GM12878 (cell line): ENCODE measurements around the gene FAM234B. TPM values are rescaled to one million over a fixed set of nuclear protein-coding genes. Genes with fewer than 3 reads are reported as not detected.

ENCODE experiments used
- ATAC-seq: fragments of 200-7000 bp; cut with Tn5 transposase; 3 replicates; pipeline ENCODE4 v1.9.1; 2020; ENCODE audit warnings: mild to moderate bottlenecking, moderate library complexity
- BruUV-seq: library from RNA; stranded (reverse); fragments of 400-500 nt; replicated peaks from 2 replicates; lab custom pipeline; 2021; lab: Mats Ljungman, UMichigan
- CTCF ChIA-PET: fragments of 300-600 bp; sonication (Branson Sonifier 250); formaldehyde crosslinking; extraction: SDS; loops from one replicate; lab custom pipeline; 2021; ENCODE audit warnings: inconsistent platforms; lab: Yijun Ruan, JAX
- POLR2A ChIA-PET: fragments of 350-600 bp; formaldehyde crosslinking; extraction: SDS; loops from one replicate; lab custom pipeline; 2021; ENCODE audit warnings: inconsistent platforms; lab: Charles Lee
- RAD21 ChIA-PET: fragments of 300-600 bp; sonication (Branson Sonifier 250); formaldehyde crosslinking; loops from one replicate; lab custom pipeline; 2023; ENCODE audit warnings: antibody characterized with exemption; ENCODE audit not compliant: unreplicated experiment; lab: Charles Lee
- SMC1A ChIA-PET: fragments of 300-600 bp; sonication (Branson Sonifier 250); formaldehyde crosslinking; loops from one replicate; lab custom pipeline; 2023; ENCODE audit not compliant: unreplicated experiment, uncharacterized antibody; lab: Charles Lee
- DNase-seq: peaks from one replicate; pipeline ENCODE4 v3.0.0-alpha.2; 2011; ENCODE audit warnings: low read depth, low spot score
- FAIRE-seq: peaks from 3 replicates; lab custom pipeline; 2011; peaks lifted over from hg19 to GRCh38; lab: Jason Lieb, UNC
- H2AFZ ChIP-seq: 2 replicates; pipeline ENCODE4 v1.6.0; 2011; ENCODE audit warnings: low read depth, low read length, control low read depth; ENCODE audit not compliant: control insufficient read depth
- H3K27ac ChIP-seq: 2 replicates; pipeline ENCODE4 v1.5.1; 2011; ENCODE audit warnings: control low read depth; ENCODE audit not compliant: control insufficient read depth, insufficient read depth
- H3K27me3 ChIP-seq, 2 experiments: replicated peaks in 1 of 2; 2 replicates each; pipeline versions ENCODE4 v1.6.0 to v1.6.1; 2011; ENCODE audit warnings: low read length in 1 of 2; ENCODE audit not compliant: control insufficient read depth in 2 of 2, insufficient read depth in 2 of 2
- H3K36me3 ChIP-seq, 2 experiments: 2 replicates each; pipeline ENCODE4 v1.5.1; 2011; ENCODE audit warnings: low read length in 1 of 2; ENCODE audit not compliant: control insufficient read depth in 2 of 2, insufficient read depth in 2 of 2
- H3K4me1 ChIP-seq: 2 replicates; pipeline ENCODE4 v1.6.1; 2011; ENCODE audit warnings: mild to moderate bottlenecking, low read length, moderate library complexity, mixed read lengths; ENCODE audit not compliant: control insufficient read depth, insufficient read depth
- H3K4me2 ChIP-seq: 2 replicates; pipeline ENCODE4 v1.6.0; 2011; ENCODE audit warnings: control low read depth; ENCODE audit not compliant: control insufficient read depth, insufficient read depth
- H3K4me3 ChIP-seq: fragments of 200-600 bp; sonication (generic); 2 replicates; pipeline ENCODE4 v1.5.1; 2016
- H3K79me2 ChIP-seq: 2 replicates; pipeline ENCODE4 v1.6.0; 2011; ENCODE audit warnings: low read length; ENCODE audit not compliant: control insufficient read depth, insufficient read depth
- H3K9ac ChIP-seq: 2 replicates; pipeline ENCODE4 v1.8.0; 2011; ENCODE audit warnings: low read length, control low read depth, mixed read lengths; ENCODE audit not compliant: control insufficient read depth, insufficient read depth
- H3K9me3 ChIP-seq: replicated peaks from 3 replicates; pipeline ENCODE4 v1.5.1; 2011; ENCODE audit warnings: mild to moderate bottlenecking, low read length; ENCODE audit not compliant: control insufficient read depth, insufficient read depth
- H4K20me1 ChIP-seq: 2 replicates; pipeline ENCODE4 v1.6.0; 2011; ENCODE audit not compliant: control insufficient read depth, insufficient read depth
- ATF7 ChIP-seq: fragments of 450-650 bp; IDR thresholded peaks from 2 replicates; pipeline ENCODE4 v1.6.1; 2016; ENCODE audit warnings: low read depth, mild to moderate bottlenecking
- BCL11A ChIP-seq: IDR thresholded peaks from 2 replicates; pipeline ENCODE4 v1.6.1; 2011; ENCODE audit warnings: low read depth, low read length
- CHD4 ChIP-seq: fragments of 200-600 bp; sonication (generic); IDR thresholded peaks from 2 replicates; pipeline ENCODE4 v1.6.1; 2016; ENCODE audit warnings: mild to moderate bottlenecking
- DPF2 ChIP-seq: fragments of 450-650 bp; IDR thresholded peaks from 2 replicates; pipeline ENCODE4 v1.6.1; 2017; ENCODE audit warnings: mild to moderate bottlenecking
- SIN3A ChIP-seq: IDR thresholded peaks from 2 replicates; pipeline ENCODE4 v1.6.1; 2012; ENCODE audit warnings: low read depth, low read length, improper control_type of control experiment
- SMC3 ChIP-seq: IDR thresholded peaks from 2 replicates; pipeline ENCODE4 v1.6.1; 2011; ENCODE audit warnings: low read length, improper control_type of control experiment, borderline replicate concordance
- TCF3 ChIP-seq: IDR thresholded peaks from 2 replicates; pipeline ENCODE4 v1.6.1; 2012; ENCODE audit warnings: low read depth, mild to moderate bottlenecking, low read length, borderline replicate concordance; ENCODE audit not compliant: insufficient read depth
- WGBS: methylation state at CpG from one replicate; pipeline ENCODE4 v1.1.6; 2016; ENCODE audit warnings: low lambda C conversion rate; ENCODE audit not compliant: insufficient replicate concordance, insufficient coverage; ENCODE audit errors: missing lambda C conversion rate; 5-methylcytosine and 5-hydroxymethylcytosine counted together
- in situ Hi-C: fragments of 300-500 bp; cut with MboI; formaldehyde crosslinking; loops from 9 replicates; pipeline ENCODE4 v1.14.3; 2018; ENCODE audit warnings: mixed read lengths
- intact Hi-C: fragments of 100-400 bp; cut with micrococcal nuclease; formaldehyde crosslinking; loops from one replicate; pipeline ENCODE4 v1.14.2; 2022; ENCODE audit not compliant: unreplicated experiment
- polyA plus RNA-seq, 11 experiments: library from polyadenylated mRNA; depleted of rRNA in 4 of 11; unstranded in 6 of 11; stranded (reverse) in 5 of 11; fragments of >200 nt; fragmentation: Nextera tagmentation in 4 of 11; fragmentation: Illumina TruSeq in 1 of 11; extraction: Ambion mirVana in 4 of 11; extraction: Trizol in 1 of 11; gene quantifications; 1 replicate in 1 of 11; 2 replicates in 10 of 11; pipeline versions ENCODE4 v1.2.1 to v1.2.3, GENCODE V29; 2011 to 2016; ENCODE audit warnings: inconsistent platforms in 2 of 11, missing spikeins in 2 of 11, low read depth in 1 of 11
- total RNA-seq, 4 experiments: library from RNA; depleted of rRNA in 3 of 4; stranded (reverse); fragments of >200 nt in 3 of 4; fragmentation: Illumina TruSeq in 1 of 4; extraction: Trizol in 1 of 4; gene quantifications; 2 replicates each; pipeline versions ENCODE4 v1.2.1 to v1.2.3, GENCODE V29; 2013 to 2021
- TF ChIP-seq, protein P1 (sequence below): fragments of 450-650 bp; formaldehyde crosslinking; IDR thresholded peaks from 2 replicates; pipeline ENCODE4 v1.5.0; 2022; ENCODE audit warnings: mild to moderate bottlenecking, missing genetic modification characterization

FAM234B gene
- total and polyA plus RNA-seq, 10 of the 15 experiments (the other 5 are each of a cell fraction or from before 2014, with no cell fraction given), result 0.09 to 2.8 (median 0.18) TPM

DNA sequence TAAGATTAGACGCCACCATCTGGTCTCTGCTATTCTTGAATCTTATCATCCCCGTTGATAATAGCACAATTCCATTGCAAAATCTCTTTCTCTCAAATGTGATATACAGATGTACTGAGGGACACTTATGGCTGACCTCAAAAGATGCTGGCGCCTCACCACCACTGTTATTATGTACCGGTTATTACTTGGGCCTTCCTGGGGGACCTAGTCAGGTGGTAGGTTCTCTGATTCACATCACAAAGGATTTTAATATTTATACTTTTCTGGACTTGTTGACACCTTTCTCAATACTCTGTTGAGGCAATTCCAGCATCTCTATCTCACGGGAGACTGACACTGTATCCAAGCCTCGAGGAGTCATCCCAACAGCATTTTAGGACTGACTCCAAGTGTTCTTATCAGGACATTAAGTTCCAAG, 21.3 kb upstream of the FAM234B start:
- BruUV-seq, result no TSS peak
- Histone ChIP-seq H3K4me2 (no peak overlapping the region), H3K4me3 (no peak overlapping the region), H4K20me1 (no peaks in the 10 kb centered on the region), H3K4me1 (no peaks in the 10 kb centered on the region), H3K79me2 (no peaks in the 10 kb centered on the region)
- ChIA-PET SMC1A (no interaction called here), POLR2A (no interaction called here)
- no peak for TF ChIP-seq TCF3
- no peak for TF ChIP-seq CHD4
- no peak for TF ChIP-seq BCL11A
- no peak for TF ChIP-seq SIN3A
- no peak for TF ChIP-seq DPF2
- TF ChIP-seq, protein P1, sequence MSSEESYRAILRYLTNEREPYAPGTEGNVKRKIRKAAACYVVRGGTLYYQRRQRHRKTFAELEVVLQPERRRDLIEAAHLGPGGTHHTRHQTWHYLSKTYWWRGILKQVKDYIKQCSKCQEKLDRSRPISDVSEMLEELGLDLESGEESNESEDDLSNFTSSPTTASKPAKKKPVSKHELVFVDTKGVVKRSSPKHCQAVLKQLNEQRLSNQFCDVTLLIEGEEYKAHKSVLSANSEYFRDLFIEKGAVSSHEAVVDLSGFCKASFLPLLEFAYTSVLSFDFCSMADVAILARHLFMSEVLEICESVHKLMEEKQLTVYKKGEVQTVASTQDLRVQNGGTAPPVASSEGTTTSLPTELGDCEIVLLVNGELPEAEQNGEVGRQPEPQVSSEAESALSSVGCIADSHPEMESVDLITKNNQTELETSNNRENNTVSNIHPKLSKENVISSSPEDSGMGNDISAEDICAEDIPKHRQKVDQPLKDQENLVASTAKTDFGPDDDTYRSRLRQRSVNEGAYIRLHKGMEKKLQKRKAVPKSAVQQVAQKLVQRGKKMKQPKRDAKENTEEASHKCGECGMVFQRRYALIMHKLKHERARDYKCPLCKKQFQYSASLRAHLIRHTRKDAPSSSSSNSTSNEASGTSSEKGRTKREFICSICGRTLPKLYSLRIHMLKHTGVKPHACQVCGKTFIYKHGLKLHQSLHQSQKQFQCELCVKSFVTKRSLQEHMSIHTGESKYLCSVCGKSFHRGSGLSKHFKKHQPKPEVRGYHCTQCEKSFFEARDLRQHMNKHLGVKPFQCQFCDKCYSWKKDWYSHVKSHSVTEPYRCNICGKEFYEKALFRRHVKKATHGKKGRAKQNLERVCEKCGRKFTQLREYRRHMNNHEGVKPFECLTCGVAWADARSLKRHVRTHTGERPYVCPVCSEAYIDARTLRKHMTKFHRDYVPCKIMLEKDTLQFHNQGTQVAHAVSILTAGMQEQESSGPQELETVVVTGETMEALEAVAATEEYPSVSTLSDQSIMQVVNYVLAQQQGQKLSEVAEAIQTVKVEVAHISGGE (CRISPR knock-in tag), result no peak
- TF ChIP-seq ATF7, result no peak
- TF ChIP-seq SMC3, result no peak
- TF ChIP-seq, all 136 proteins: peak for 0
- H3K9me3 ChIP-seq, result no peaks in the 10 kb centered on the region
- intact Hi-C loops, result no loop called here
- H3K9ac ChIP-seq, result no peak overlapping the region
- no peaks in the 10 kb centered on the region for H3K36me3 ChIP-seq
- DNase-seq (no peak), ATAC-seq (no peak), FAIRE-seq (no peak)
- ChIA-PET RAD21 (no interaction called here), CTCF (no interaction called here)
- H3K27me3 ChIP-seq, result peaks cover 2 to 3% of the 10 kb centered on the region in 2 experiments; a peak in 2 of 4 replicates
- H3K27ac ChIP-seq, result no peak overlapping the region
- no peak overlapping the region for H2AFZ ChIP-seq
- in situ Hi-C loops, result no loop called here
- 37% methylated on average over 6 of the region's 6 CpGs for WGBS
